Gastroesophageal sphincter (tissue), 2 donors: ENCODE data around the gene RPS21.

Experiments
- POLR2A ChIP-seq, 2 donors: fragments of 450-650 bp; IDR thresholded peaks; one replicate each; pipeline ENCODE4 v1.6.1; 2017; ENCODE audit warnings: antibody characterized with exemption in 2 of 2, mild to moderate bottlenecking in 2 of 2, moderate library complexity in 1 of 2
- POLR2AphosphoS5 ChIP-seq: sonication (generic); formaldehyde crosslinking; IDR thresholded peaks from one replicate; pipeline ENCODE4 v1.6.1; 2017; ENCODE audit warnings: antibody characterized with exemption

- TF ChIP-seq POLR2AphosphoS5 (peak; percentile 84), POLR2A (IDR thresholded peaks at IDR 0.05) (peak in 1 of 2 donors; percentile 67)
These were observed 21.8 kb upstream of the RPS21 start for GRCh38 chr20:62364911-62365736.
